HepG2 (cell line): ENCODE measurements around the gene FFAR4. TPM values are rescaled to one million over a fixed set of nuclear protein-coding genes. Genes with fewer than 3 reads are reported as not detected.

Experiments
- ATAC-seq: fragments of 200-7000 bp; cut with Tn5 transposase; 3 replicates; pipeline ENCODE4 v1.9.1; 2020; ENCODE audit warnings: mild to moderate bottlenecking, moderate library complexity
- BruUV-seq: library from RNA; stranded (reverse); fragments of 400-500 nt; replicated peaks from 2 replicates; lab custom pipeline; 2021; lab: Mats Ljungman, UMichigan
- CTCF ChIA-PET: fragments of 300-600 bp; formaldehyde crosslinking; extraction: SDS; loops from one replicate; lab custom pipeline; 2021; ENCODE audit warnings: low total read pairs, inconsistent platforms, low intra/inter-chr PET ratio; lab: Yijun Ruan, JAX
- POLR2A ChIA-PET: fragments of 350-600 bp; sonication (Branson Sonifier 250); formaldehyde crosslinking; loops from one replicate; lab custom pipeline; 2020; ENCODE audit warnings: antibody characterized with exemption, inconsistent platforms; lab: Yijun Ruan, JAX
- DNase-seq: peaks from one replicate; pipeline ENCODE4 v3.0.0-alpha.2; 2015; ENCODE audit warnings: low spot score
- FAIRE-seq: peaks from 3 replicates; lab custom pipeline; 2011; peaks lifted over from hg19 to GRCh38; lab: Jason Lieb, UNC
- H2AFZ ChIP-seq: one replicate; pipeline ENCODE4 v1.6.1; 2011; ENCODE audit warnings: low read length, inconsistent platforms
- H3K27ac ChIP-seq: fragments of 300-600 bp; 3 replicates; pipeline ENCODE4 v1.8.0; 2011; ENCODE audit warnings: mixed run types, mild to moderate bottlenecking, mixed read lengths, low read length, inconsistent platforms; ENCODE audit not compliant: insufficient read depth; ENCODE audit errors: extremely low read length
- H3K27me3 ChIP-seq, 2 experiments: fragments of 200-600 bp in 1 of 2; 2 replicates in 1 of 2; 3 replicates in 1 of 2; pipeline versions ENCODE4 v1.6.0 to v1.8.0; 2011; ENCODE audit warnings: low read length in 2 of 2, mild to moderate bottlenecking in 2 of 2, moderate library complexity in 2 of 2, inconsistent platforms in 1 of 2; ENCODE audit not compliant: insufficient read depth in 2 of 2, control insufficient read depth in 1 of 2
- H3K36me3 ChIP-seq, 2 experiments: fragments of 200-600 bp in 1 of 2; replicated peaks in 1 of 2; 2 replicates in 1 of 2; 3 replicates in 1 of 2; pipeline versions ENCODE4 v1.5.1 to v1.8.0; 2011; ENCODE audit warnings: low read length in 2 of 2, inconsistent platforms in 1 of 2; ENCODE audit not compliant: insufficient read depth in 2 of 2, control insufficient read depth in 1 of 2
- H3K4me1 ChIP-seq: 2 replicates; pipeline ENCODE4 v1.5.1; 2012; ENCODE audit warnings: low read length, inconsistent platforms; ENCODE audit not compliant: insufficient read depth
- H3K4me2 ChIP-seq: 2 replicates; pipeline ENCODE4 v1.6.0; 2011; ENCODE audit warnings: low read depth, low read length, inconsistent platforms
- H3K4me3 ChIP-seq, 3 experiments: fragments of 200-600 bp in 1 of 3; sonication (generic), shearing (Covaris generic) in 1 of 3; replicated peaks in 1 of 3; 2 replicates each; pipeline ENCODE4 v1.5.1; 2011 to 2016; ENCODE audit warnings: low read length in 3 of 3, inconsistent platforms in 2 of 3, low read depth in 2 of 3, mild to moderate bottlenecking in 2 of 3, control low read depth in 1 of 3, mixed read lengths in 1 of 3; ENCODE audit not compliant: insufficient read depth in 1 of 3
- H3K79me2 ChIP-seq: one replicate; pipeline ENCODE4 v1.6.1; 2011; ENCODE audit warnings: low read length, inconsistent platforms; ENCODE audit not compliant: insufficient read depth
- H3K9ac ChIP-seq: 2 replicates; pipeline ENCODE4 v1.6.0; 2011; ENCODE audit warnings: mild to moderate bottlenecking, low read depth, low read length, inconsistent platforms; ENCODE audit not compliant: insufficient read depth
- H3K9me3 ChIP-seq: 2 replicates; pipeline ENCODE4 v1.5.1; 2012; ENCODE audit warnings: mild to moderate bottlenecking, low read length
- H4K20me1 ChIP-seq: 2 replicates; pipeline ENCODE4 v1.6.0; 2011; ENCODE audit warnings: inconsistent platforms, mild to moderate bottlenecking, low read length, moderate library complexity; ENCODE audit not compliant: insufficient read depth
- ISL2 ChIP-seq: sonication (generic); formaldehyde crosslinking; IDR thresholded peaks from 2 replicates; pipeline ENCODE4 v1.5.0; 2020; ENCODE audit warnings: missing genetic modification reagents
- MAFF ChIP-seq: IDR thresholded peaks from 2 replicates; pipeline ENCODE4 v1.6.1; 2011; ENCODE audit warnings: low read depth, low read length, improper control_type of control experiment
- PHF20 ChIP-seq: sonication (generic); formaldehyde crosslinking; IDR thresholded peaks from 2 replicates; pipeline ENCODE4 v1.5.0; 2020; ENCODE audit warnings: mild to moderate bottlenecking, missing genetic modification reagents
- ZNF446 ChIP-seq: sonication (generic); formaldehyde crosslinking; IDR thresholded peaks from 2 replicates; pipeline ENCODE4 v1.5.0; 2020; ENCODE audit warnings: mild to moderate bottlenecking, missing genetic modification reagents
- WGBS: methylation state at CpG from one replicate; pipeline ENCODE4 v1.1.6; 2017; ENCODE audit warnings: low lambda C conversion rate; 5-methylcytosine and 5-hydroxymethylcytosine counted together
- in situ Hi-C: cut with HindIII; loops from 2 replicates; pipeline ENCODE4 v1.10.0; 2017; ENCODE audit warnings: low pct_unique_long_range_greater_than_20kb; ENCODE audit not compliant: extremely low pct_ligation_motif_present
- intact Hi-C: fragments of 100-400 bp; cut with micrococcal nuclease; formaldehyde crosslinking; loops from one replicate; pipeline ENCODE4 v1.10.0; 2022; ENCODE audit not compliant: unreplicated experiment
- polyA plus RNA-seq, 8 experiments: library from polyadenylated mRNA; depleted of rRNA in 3 of 8; stranded (reverse) in 7 of 8; unstranded in 1 of 8; fragments of >200 nt; fragmentation: Illumina TruSeq in 4 of 8; extraction: Trizol in 4 of 8; gene quantifications; 2 replicates each; pipeline versions ENCODE4 v1.2.1 to v1.2.3, GENCODE V29; 2011 to 2016; ENCODE audit warnings: low read depth in 4 of 8, missing spikeins in 1 of 8, mixed read lengths in 1 of 8; ENCODE audit not compliant: insufficient read depth in 1 of 8
- total RNA-seq, 5 experiments: library from RNA; depleted of rRNA; stranded (reverse); fragments of >200 nt; fragmentation: Illumina TruSeq; extraction: Trizol; gene quantifications; 2 replicates each; pipeline ENCODE4 v1.2.3, GENCODE V29; 2016; ENCODE audit warnings: low read depth in 1 of 5

Gene FFAR4
- total and polyA plus RNA-seq, 2 of the 13 experiments (the other 11 are each of a cell fraction or from before 2014, with no cell fraction given) = 0.09 TPM; not detected in 1

DNA sequence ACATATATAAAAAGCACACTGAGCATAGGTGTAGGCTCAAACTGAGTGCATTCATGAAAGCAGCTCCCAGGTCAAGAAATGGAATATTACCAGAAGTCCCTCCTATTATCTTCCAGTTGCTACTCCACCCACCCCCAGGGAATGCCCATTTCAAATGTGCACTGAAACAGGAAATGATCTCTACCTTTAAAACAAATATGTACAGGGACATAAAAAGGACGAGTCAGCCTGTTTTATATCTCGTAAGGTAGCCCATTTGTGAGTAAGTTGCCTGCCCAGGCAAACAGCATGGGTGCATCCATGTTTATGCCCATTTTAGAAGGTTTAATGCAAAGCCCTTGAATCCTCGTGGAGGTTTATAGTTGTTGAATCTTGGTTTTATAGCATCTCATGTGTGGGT is 10.4 kb downstream of the FFAR4 start:
- no peak overlapping the region for H3K4me2 ChIP-seq
- H4K20me1 ChIP-seq = no peaks in the 10 kb centered on the region
- no TSS peak for BruUV-seq
- TF ChIP-seq ISL2 (CRISPR knock-in tag) (no peak), MAFF (0 out of 2 replicates have a peak, but pooled peaks have one; percentile 6)
- no peak overlapping the region for H2AFZ ChIP-seq
- 3% methylated on average over 3 of the region's 3 CpGs for WGBS
- H3K79me2 ChIP-seq = no peaks in the 10 kb centered on the region
- intact Hi-C loops = no loop called here
- no peaks in the 10 kb centered on the region for H3K36me3 ChIP-seq
- in situ Hi-C loops = no loop called here
- DNase-seq (no peak), FAIRE-seq (no peak), ATAC-seq (no peak)
- H3K9ac ChIP-seq = no peak overlapping the region
- ChIA-PET POLR2A (no interaction called here), CTCF (no interaction called here)
- no peak overlapping the region for H3K27ac ChIP-seq
- no peak overlapping the region for H3K4me3 ChIP-seq
- H3K27me3 ChIP-seq = peaks cover 0 to 12% of the 10 kb centered on the region in 2 experiments; a peak in 4 of 5 replicates
- H3K9me3 ChIP-seq = no peaks in the 10 kb centered on the region
- peaks cover 21% of the 10 kb centered on the region for H3K4me1 ChIP-seq

GRCh38 chr10:93577565-93577964 is 11.1 kb downstream of the FFAR4 start:
- no peak for FAIRE-seq
- Histone ChIP-seq H3K9ac (no peak overlapping the region), H3K27me3 (peaks cover 0 to 5% of the 10 kb centered on the region in 2 experiments; a peak in 4 of 5 replicates), H2AFZ (no peak overlapping the region), H3K36me3 (no peaks in the 10 kb centered on the region), H3K4me3 (no peak overlapping the region), H3K27ac (no peak overlapping the region), H3K79me2 (no peaks in the 10 kb centered on the region), H3K4me2 (no peak overlapping the region), H3K4me1 (peaks cover 21% of the 10 kb centered on the region), H4K20me1 (no peaks in the 10 kb centered on the region), H3K9me3 (no peaks in the 10 kb centered on the region)
- DNase-seq = no peak
- WGBS = 36% methylated on average over 3 of the region's 3 CpGs
- intact Hi-C loops (no loop called here), in situ Hi-C loops (no loop called here)
- ATAC-seq = no peak
- TF ChIP-seq ZNF446 (no peak), PHF20 (no peak)
- BruUV-seq = no TSS peak
- ChIA-PET CTCF (no interaction called here), POLR2A (no interaction called here)
